ENCODE measurements around the gene SYNE1. TPM values are rescaled to one million over a fixed set of nuclear protein-coding genes. Genes with fewer than 3 reads are reported as not detected.
"Not testable (repeated sequence)": the region's sequence is repeated elsewhere in the genome, so short reads cannot be mapped to it uniquely, and the experiment has no call there.

The SYNE1 gene
- total and polyA plus RNA-seq, 4 experiments from 2014 or later = 22.5 to 228 (median 144) TPM

DNA sequence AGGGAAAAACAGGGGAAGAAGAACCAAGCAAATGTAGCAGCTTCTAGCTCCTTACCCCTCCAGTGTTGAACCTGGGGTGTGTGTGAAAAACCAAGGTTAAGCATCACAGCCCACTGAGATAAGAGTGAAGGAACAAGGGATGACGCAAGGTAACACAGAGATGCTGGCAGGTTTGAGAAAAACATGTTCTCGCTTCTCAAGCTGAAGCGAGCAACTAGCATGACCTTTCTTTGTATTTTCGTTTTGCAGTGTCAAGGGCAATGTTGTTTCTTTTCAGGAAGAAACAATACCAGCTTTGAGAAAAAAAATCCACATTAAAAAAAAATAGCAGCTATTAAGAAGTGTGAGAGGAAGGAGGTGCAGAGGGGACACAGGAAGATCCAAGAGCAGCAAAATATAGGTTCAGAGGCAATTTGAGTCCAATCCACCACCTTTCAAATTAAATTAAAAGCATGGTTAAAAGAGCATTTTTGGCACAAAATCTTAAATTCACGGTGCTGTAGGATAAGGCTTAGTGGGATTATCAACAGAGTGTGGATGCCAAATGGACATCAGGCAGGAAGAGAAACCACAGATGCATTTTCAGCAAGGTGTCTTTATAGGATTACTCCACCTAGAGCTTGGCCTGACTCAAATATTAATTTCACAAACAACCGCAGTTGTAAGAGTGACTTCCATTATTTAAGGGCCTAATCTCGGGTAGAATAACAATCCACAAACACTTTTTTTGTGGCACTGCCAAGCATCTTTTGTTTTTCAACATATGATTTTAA lies 70.9 kb downstream of the SYNE1 start:
- Histone ChIP-seq H3K27me3 (ENCODE audit: insufficient read depth, low read length) (no peaks in the 10 kb centered on the region), H3K9me3 (ENCODE audit: control insufficient read depth in 1 of 2, low read length in 2 of 2) (no peaks in the 10 kb centered on the region), H3K36me3 (ENCODE audit: insufficient read depth, low read length) (no peaks in the 10 kb centered on the region), H3K4me3 (ENCODE audit: low read length in 2 of 2) (no peak overlapping the region), H3K27ac (ENCODE audit: low read depth, low read length) (no peak overlapping the region), H3K4me1 (ENCODE audit: insufficient read depth, low read length) (no peaks in the 10 kb centered on the region)
- no peak for DNase-seq
- no peak overlapping the region for H3K4me3 Mint-ChIP-seq
- H3K27ac Mint-ChIP-seq = peak overlapping the region in 1 of 7 donors; percentile 40
- H3K9me3 Mint-ChIP-seq = no peaks in the 10 kb centered on the region
- H3K36me3 Mint-ChIP-seq = no peaks in the 10 kb centered on the region
- ChIA-PET CTCF (ENCODE audit: partially characterized antibody) (no interaction called here), POLR2A (ENCODE audit: partially characterized antibody) (no interaction called here)
- H3K4me1 Mint-ChIP-seq = no peaks in the 10 kb centered on the region
- intact Hi-C loops (cut with micrococcal nuclease) = no loop called here
- H3K27me3 Mint-ChIP-seq = no peaks in the 10 kb centered on the region

DNA sequence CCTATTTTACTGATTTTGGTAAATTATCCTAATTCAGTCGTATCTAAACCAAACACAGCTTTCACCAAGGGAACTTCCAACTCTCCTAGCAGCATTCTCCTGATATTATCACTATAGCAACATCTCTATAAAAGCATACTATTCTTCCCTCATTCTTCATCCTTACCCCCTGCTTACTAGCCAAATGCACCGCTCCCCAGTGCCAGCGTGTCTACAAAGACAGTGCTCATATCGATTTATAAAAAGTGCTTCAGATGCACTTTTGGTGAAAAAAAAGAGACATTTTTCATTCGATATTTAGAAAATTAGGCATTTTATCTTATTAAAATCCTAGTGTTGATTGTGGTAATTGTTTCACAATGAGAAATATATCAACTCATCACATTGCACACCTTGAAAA lies 74.0 kb downstream of the SYNE1 start:
- H3K36me3 Mint-ChIP-seq = no peaks in the 10 kb centered on the region
- Histone ChIP-seq H3K27me3 (ENCODE audit: insufficient read depth, low read length) (no peaks in the 10 kb centered on the region), H3K27ac (ENCODE audit: low read depth, low read length) (no peak overlapping the region), H3K4me1 (ENCODE audit: insufficient read depth, low read length) (no peaks in the 10 kb centered on the region), H3K4me3 (ENCODE audit: low read length in 2 of 2) (no peak overlapping the region), H3K9me3 (ENCODE audit: control insufficient read depth in 1 of 2, low read length in 2 of 2) (no peaks in the 10 kb centered on the region), H3K36me3 (ENCODE audit: insufficient read depth, low read length) (no peaks in the 10 kb centered on the region)
- no peak overlapping the region for H3K4me3 Mint-ChIP-seq
- peaks cover 0 to 3% (median under 1%) of the 10 kb centered on the region in 8 donors for H3K9me3 Mint-ChIP-seq
- CTCF ChIA-PET (ENCODE audit: partially characterized antibody) = no interaction called here
- POLR2A ChIA-PET (ENCODE audit: partially characterized antibody) = no interaction called here
- H3K4me1 Mint-ChIP-seq = no peaks in the 10 kb centered on the region
- no peak for DNase-seq
- intact Hi-C loops (cut with micrococcal nuclease) = no loop called here
- H3K27me3 Mint-ChIP-seq = no peaks in the 10 kb centered on the region
- no peak overlapping the region for H3K27ac Mint-ChIP-seq

DNA sequence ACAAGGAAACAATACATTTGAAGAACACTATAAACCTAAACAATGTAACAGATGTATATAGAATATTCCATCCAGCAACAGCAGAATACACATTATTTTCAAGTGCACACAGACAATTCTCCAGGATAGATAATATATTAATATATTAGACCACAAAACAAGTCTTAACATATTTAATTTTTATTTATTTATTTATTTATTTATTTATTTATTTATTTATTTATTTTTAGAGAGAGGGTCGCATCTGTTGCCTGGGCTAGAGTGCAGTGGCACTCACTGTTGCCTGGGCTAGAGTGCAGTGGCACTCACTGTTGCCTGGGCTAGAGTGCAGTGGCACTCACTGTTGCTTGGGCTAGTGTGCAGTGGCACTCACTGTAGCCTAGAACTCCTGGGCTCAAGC lies 78.4 kb downstream of the SYNE1 start:
- POLR2A ChIA-PET (ENCODE audit: partially characterized antibody); H3K4me1 ChIP-seq (ENCODE audit: insufficient read depth, low read length); H3K27me3 ChIP-seq (ENCODE audit: insufficient read depth, low read length); H3K4me3 ChIP-seq (ENCODE audit: low read length in 2 of 2); H3K4me3 Mint-ChIP-seq; CTCF ChIA-PET (ENCODE audit: partially characterized antibody); H3K27me3 Mint-ChIP-seq; H3K9me3 ChIP-seq (ENCODE audit: control insufficient read depth in 1 of 2, low read length in 2 of 2); H3K27ac ChIP-seq (ENCODE audit: low read depth, low read length); H3K27ac Mint-ChIP-seq; intact Hi-C loops (cut with micrococcal nuclease); H3K4me1 Mint-ChIP-seq; DNase-seq; H3K36me3 Mint-ChIP-seq; H3K36me3 ChIP-seq (ENCODE audit: insufficient read depth, low read length): not testable (repeated sequence)
- H3K9me3 Mint-ChIP-seq = peaks cover 2 to 24% (median 20%) of the 10 kb centered on the region in 8 donors

DNA sequence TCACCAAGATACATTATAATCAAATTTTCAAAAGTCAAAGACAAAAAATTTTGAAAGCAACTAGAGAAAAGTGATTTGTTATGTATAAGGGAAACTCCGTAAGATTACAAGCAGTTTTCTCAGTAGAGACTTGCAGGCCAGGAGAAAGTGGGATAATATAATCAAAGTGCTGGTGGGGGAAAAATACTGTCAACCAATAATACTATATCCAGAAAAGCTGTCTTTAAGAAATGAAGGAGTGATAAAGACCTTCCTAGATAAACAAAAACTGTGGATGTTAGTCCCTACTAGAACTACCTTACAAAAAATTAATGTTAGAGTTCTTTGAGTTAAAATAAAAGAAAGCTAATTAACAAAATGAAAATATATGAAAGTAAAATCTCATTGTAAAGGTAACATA lies 79.7 kb downstream of the SYNE1 start:
- ChIA-PET CTCF (ENCODE audit: partially characterized antibody) (interaction anchor here (0.7 kb wide), 1 partner anchor 1455 kb away, joined by 3 read pairs; no protein-coding TSS in a partner anchor), POLR2A (ENCODE audit: partially characterized antibody) (no interaction called here)
- H3K4me1 ChIP-seq (ENCODE audit: insufficient read depth, low read length) = no peaks in the 10 kb centered on the region
- Mint-ChIP-seq H3K9me3 (peaks cover 2 to 28% (median 20%) of the 10 kb centered on the region in 8 donors), H3K4me3 (no peak overlapping the region), H3K27me3 (peaks cover 0 to 5% of the 10 kb centered on the region in 2 donors), H3K4me1 (no peaks in the 10 kb centered on the region), H3K36me3 (no peaks in the 10 kb centered on the region), H3K27ac (no peak overlapping the region)
- no peaks in the 10 kb centered on the region for H3K9me3 ChIP-seq (ENCODE audit: control insufficient read depth in 1 of 2, low read length in 2 of 2)
- no peak for DNase-seq
- H3K27ac ChIP-seq (ENCODE audit: low read depth, low read length) = no peak overlapping the region
- no peaks in the 10 kb centered on the region for H3K36me3 ChIP-seq (ENCODE audit: insufficient read depth, low read length)
- H3K4me3 ChIP-seq (ENCODE audit: low read length in 2 of 2) = no peak overlapping the region
- intact Hi-C loops (cut with micrococcal nuclease) = no loop called here
- H3K27me3 ChIP-seq (ENCODE audit: insufficient read depth, low read length) = no peaks in the 10 kb centered on the region

DNA sequence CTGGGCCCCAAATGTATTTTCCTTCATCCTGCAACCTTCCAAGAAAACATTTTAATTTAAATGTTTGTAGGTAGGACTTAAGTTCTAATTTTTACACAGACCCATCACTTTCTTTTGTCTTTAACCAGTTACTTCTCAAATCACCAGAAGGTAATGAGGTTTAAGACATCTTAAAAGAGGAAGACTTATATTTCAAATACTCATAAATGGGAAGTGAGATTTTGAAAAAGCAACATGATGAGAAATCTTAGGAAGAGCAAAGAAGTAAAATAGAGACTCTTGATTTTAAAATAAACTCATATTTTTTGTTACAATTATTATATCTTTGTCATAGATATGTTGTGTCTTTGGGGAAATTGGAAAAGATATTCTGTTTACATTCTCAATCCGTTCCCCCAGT lies 82.3 kb downstream of the SYNE1 start:
- ChIA-PET CTCF (ENCODE audit: partially characterized antibody) (no interaction called here), POLR2A (ENCODE audit: partially characterized antibody) (no interaction called here)
- Mint-ChIP-seq H3K4me1 (no peaks in the 10 kb centered on the region), H3K4me3 (no peak overlapping the region), H3K9me3 (peaks cover 2 to 28% (median 20%) of the 10 kb centered on the region in 8 donors), H3K27ac (no peak overlapping the region), H3K27me3 (peaks cover 0 to 8% of the 10 kb centered on the region in 2 donors), H3K36me3 (no peaks in the 10 kb centered on the region)
- H3K27me3 ChIP-seq (ENCODE audit: insufficient read depth, low read length) = no peaks in the 10 kb centered on the region
- H3K4me1 ChIP-seq (ENCODE audit: insufficient read depth, low read length) = no peaks in the 10 kb centered on the region
- no peaks in the 10 kb centered on the region for H3K36me3 ChIP-seq (ENCODE audit: insufficient read depth, low read length)
- no peaks in the 10 kb centered on the region for H3K9me3 ChIP-seq (ENCODE audit: control insufficient read depth in 1 of 2, low read length in 2 of 2)
- H3K4me3 ChIP-seq (ENCODE audit: low read length in 2 of 2) = no peak overlapping the region
- DNase-seq = no peak
- no peak overlapping the region for H3K27ac ChIP-seq (ENCODE audit: low read depth, low read length)
- intact Hi-C loops (cut with micrococcal nuclease) = no loop called here

DNA sequence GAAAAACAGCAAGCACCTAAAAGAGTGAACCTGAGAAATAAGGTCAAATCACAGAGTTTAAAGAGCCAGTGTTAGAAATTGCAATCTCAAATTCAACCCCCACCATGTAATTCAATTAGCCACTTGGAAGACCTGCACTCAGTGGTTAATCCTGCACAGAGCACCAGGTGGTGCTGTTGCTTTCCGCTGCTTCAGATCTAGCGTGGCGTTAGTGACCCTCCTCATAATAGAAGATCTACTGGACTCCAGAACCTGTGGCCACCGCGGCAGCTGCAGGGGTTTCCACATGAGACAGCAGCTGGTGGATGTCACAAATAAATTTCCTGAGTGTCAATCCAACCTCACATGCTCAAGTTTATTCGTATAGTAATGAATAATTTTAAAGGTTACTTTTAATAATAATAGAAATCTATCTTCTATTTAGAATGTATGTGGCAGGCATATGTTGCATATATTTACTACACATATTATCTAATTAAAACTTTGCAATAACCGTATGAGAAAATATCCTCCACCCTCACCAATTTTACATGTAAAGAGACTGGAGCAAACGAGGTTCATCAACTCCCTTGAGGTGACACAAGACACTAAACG lies 84.4 kb downstream of the SYNE1 start:
- H3K36me3 Mint-ChIP-seq = no peaks in the 10 kb centered on the region
- H3K27ac Mint-ChIP-seq = no peak overlapping the region
- H3K4me1 ChIP-seq (ENCODE audit: insufficient read depth, low read length) = no peaks in the 10 kb centered on the region
- ChIA-PET CTCF (ENCODE audit: partially characterized antibody) (interaction anchor here (1.1 to 2.1 kb wide), 3 partner anchors 18 to 90 kb away, joined by 3 to 10 read pairs (median 3); no protein-coding TSS in a partner anchor), POLR2A (ENCODE audit: partially characterized antibody) (no interaction called here)
- H3K27me3 Mint-ChIP-seq = peaks cover 0 to 8% of the 10 kb centered on the region in 2 donors
- H3K4me1 Mint-ChIP-seq = no peaks in the 10 kb centered on the region
- no peaks in the 10 kb centered on the region for H3K9me3 ChIP-seq (ENCODE audit: control insufficient read depth in 1 of 2, low read length in 2 of 2)
- H3K4me3 ChIP-seq (ENCODE audit: low read length in 2 of 2) = no peak overlapping the region
- intact Hi-C loops (cut with micrococcal nuclease) = loop anchor here (2.0 kb wide), 1 partner anchor 396 kb away; no protein-coding TSS in a partner anchor
- peak in 1 of 5 donors; percentile 10 for DNase-seq
- H3K27me3 ChIP-seq (ENCODE audit: insufficient read depth, low read length) = no peaks in the 10 kb centered on the region
- no peak overlapping the region for H3K4me3 Mint-ChIP-seq
- no peak overlapping the region for H3K27ac ChIP-seq (ENCODE audit: low read depth, low read length)
- no peaks in the 10 kb centered on the region for H3K36me3 ChIP-seq (ENCODE audit: insufficient read depth, low read length)
- H3K9me3 Mint-ChIP-seq = peaks cover 2 to 23% (median 16%) of the 10 kb centered on the region in 8 donors

DNA sequence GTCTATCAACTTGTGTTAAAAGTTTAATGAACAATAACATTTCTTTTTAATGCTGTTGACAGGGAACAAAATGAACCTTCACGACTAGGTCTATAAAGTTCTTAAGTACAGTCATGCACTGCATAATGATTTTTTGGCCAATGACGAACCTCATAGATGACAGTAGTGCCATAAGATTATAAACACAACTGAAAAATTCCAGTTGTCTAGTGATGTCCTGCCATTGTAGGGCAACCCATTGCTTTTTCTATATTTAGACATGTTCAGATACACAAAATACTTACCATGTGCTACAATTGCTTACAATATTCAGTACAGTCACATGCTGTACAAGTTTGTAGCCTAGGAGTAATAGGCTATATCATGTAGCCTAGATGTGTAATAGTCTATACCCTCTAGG lies 93.6 kb downstream of the SYNE1 start:
- H3K9me3 Mint-ChIP-seq = no peaks in the 10 kb centered on the region
- ChIA-PET POLR2A (ENCODE audit: partially characterized antibody) (no interaction called here), CTCF (ENCODE audit: partially characterized antibody) (no interaction called here)
- Histone ChIP-seq H3K36me3 (ENCODE audit: insufficient read depth, low read length) (no peaks in the 10 kb centered on the region), H3K27me3 (ENCODE audit: insufficient read depth, low read length) (no peaks in the 10 kb centered on the region), H3K4me1 (ENCODE audit: insufficient read depth, low read length) (no peaks in the 10 kb centered on the region), H3K9me3 (ENCODE audit: control insufficient read depth in 1 of 2, low read length in 2 of 2) (no peaks in the 10 kb centered on the region), H3K4me3 (ENCODE audit: low read length in 2 of 2) (no peak overlapping the region), H3K27ac (ENCODE audit: low read depth, low read length) (no peak overlapping the region)
- intact Hi-C loops (cut with micrococcal nuclease) = no loop called here
- no peak overlapping the region for H3K27ac Mint-ChIP-seq
- H3K36me3 Mint-ChIP-seq = no peaks in the 10 kb centered on the region
- no peaks in the 10 kb centered on the region for H3K4me1 Mint-ChIP-seq
- H3K27me3 Mint-ChIP-seq = peaks cover 1 to 3% of the 10 kb centered on the region in 2 donors
- H3K4me3 Mint-ChIP-seq = no peak overlapping the region
- no peak for DNase-seq
